HepG2 (cell line): ENCODE data around the gene SLC22A13. TPM values are rescaled to one million over a fixed set of nuclear protein-coding genes. Genes with fewer than 3 reads are reported as not detected.

ENCODE experiments used
- ATAC-seq: fragments of 200-7000 bp; cut with Tn5 transposase; 3 replicates; pipeline ENCODE4 v1.9.1; 2020; ENCODE audit warnings: mild to moderate bottlenecking, moderate library complexity
- BruUV-seq: library from RNA; stranded (reverse); fragments of 400-500 nt; replicated peaks from 2 replicates; lab custom pipeline; 2021; lab: Mats Ljungman, UMichigan
- CTCF ChIA-PET: fragments of 300-600 bp; formaldehyde crosslinking; extraction: SDS; loops from one replicate; lab custom pipeline; 2021; ENCODE audit warnings: low total read pairs, inconsistent platforms, low intra/inter-chr PET ratio; lab: Yijun Ruan, JAX
- POLR2A ChIA-PET: fragments of 350-600 bp; sonication (Branson Sonifier 250); formaldehyde crosslinking; loops from one replicate; lab custom pipeline; 2020; ENCODE audit warnings: antibody characterized with exemption, inconsistent platforms; lab: Yijun Ruan, JAX
- DNase-seq: peaks from one replicate; pipeline ENCODE4 v3.0.0-alpha.2; 2015; ENCODE audit warnings: low spot score
- FAIRE-seq: peaks from 3 replicates; lab custom pipeline; 2011; peaks lifted over from hg19 to GRCh38; lab: Jason Lieb, UNC
- H2AFZ ChIP-seq: one replicate; pipeline ENCODE4 v1.6.1; 2011; ENCODE audit warnings: low read length, inconsistent platforms
- H3K27ac ChIP-seq: fragments of 300-600 bp; 3 replicates; pipeline ENCODE4 v1.8.0; 2011; ENCODE audit warnings: mixed run types, mild to moderate bottlenecking, mixed read lengths, low read length, inconsistent platforms; ENCODE audit not compliant: insufficient read depth; ENCODE audit errors: extremely low read length
- H3K27me3 ChIP-seq, 2 experiments: fragments of 200-600 bp in 1 of 2; 2 replicates in 1 of 2; 3 replicates in 1 of 2; pipeline versions ENCODE4 v1.6.0 to v1.8.0; 2011; ENCODE audit warnings: low read length in 2 of 2, mild to moderate bottlenecking in 2 of 2, moderate library complexity in 2 of 2, inconsistent platforms in 1 of 2; ENCODE audit not compliant: insufficient read depth in 2 of 2, control insufficient read depth in 1 of 2
- H3K36me3 ChIP-seq, 2 experiments: fragments of 200-600 bp in 1 of 2; replicated peaks in 1 of 2; 2 replicates in 1 of 2; 3 replicates in 1 of 2; pipeline versions ENCODE4 v1.5.1 to v1.8.0; 2011; ENCODE audit warnings: low read length in 2 of 2, inconsistent platforms in 1 of 2; ENCODE audit not compliant: insufficient read depth in 2 of 2, control insufficient read depth in 1 of 2
- H3K4me1 ChIP-seq: 2 replicates; pipeline ENCODE4 v1.5.1; 2012; ENCODE audit warnings: low read length, inconsistent platforms; ENCODE audit not compliant: insufficient read depth
- H3K4me2 ChIP-seq: 2 replicates; pipeline ENCODE4 v1.6.0; 2011; ENCODE audit warnings: low read depth, low read length, inconsistent platforms
- H3K4me3 ChIP-seq, 3 experiments: fragments of 200-600 bp in 1 of 3; sonication (generic), shearing (Covaris generic) in 1 of 3; replicated peaks in 1 of 3; 2 replicates each; pipeline ENCODE4 v1.5.1; 2011 to 2016; ENCODE audit warnings: low read length in 3 of 3, inconsistent platforms in 2 of 3, low read depth in 2 of 3, mild to moderate bottlenecking in 2 of 3, control low read depth in 1 of 3, mixed read lengths in 1 of 3; ENCODE audit not compliant: insufficient read depth in 1 of 3
- H3K79me2 ChIP-seq: one replicate; pipeline ENCODE4 v1.6.1; 2011; ENCODE audit warnings: low read length, inconsistent platforms; ENCODE audit not compliant: insufficient read depth
- H3K9ac ChIP-seq: 2 replicates; pipeline ENCODE4 v1.6.0; 2011; ENCODE audit warnings: mild to moderate bottlenecking, low read depth, low read length, inconsistent platforms; ENCODE audit not compliant: insufficient read depth
- H3K9me3 ChIP-seq: 2 replicates; pipeline ENCODE4 v1.5.1; 2012; ENCODE audit warnings: mild to moderate bottlenecking, low read length
- H4K20me1 ChIP-seq: 2 replicates; pipeline ENCODE4 v1.6.0; 2011; ENCODE audit warnings: inconsistent platforms, mild to moderate bottlenecking, low read length, moderate library complexity; ENCODE audit not compliant: insufficient read depth
- ELF4 ChIP-seq: sonication (generic); formaldehyde crosslinking; IDR thresholded peaks from 2 replicates; pipeline ENCODE4 v1.5.0; 2020; ENCODE audit warnings: missing genetic modification reagents, mild to moderate bottlenecking, moderate library complexity, borderline replicate concordance
- RAD21 ChIP-seq: fragments of 450-650 bp; formaldehyde crosslinking; IDR thresholded peaks from 2 replicates; pipeline ENCODE4 v1.5.0; 2020; ENCODE audit warnings: mild to moderate bottlenecking
- SOX5 ChIP-seq: IDR thresholded peaks from 2 replicates; pipeline ENCODE4 v1.6.1; 2016; ENCODE audit warnings: borderline replicate concordance
- ZNF224 ChIP-seq: sonication (generic); formaldehyde crosslinking; IDR thresholded peaks from 2 replicates; pipeline ENCODE4 v1.5.0; 2020; ENCODE audit warnings: mild to moderate bottlenecking, missing genetic modification reagents
- ZNF569 ChIP-seq: sonication (generic); formaldehyde crosslinking; IDR thresholded peaks from 2 replicates; pipeline ENCODE4 v1.5.0; 2020; ENCODE audit warnings: mild to moderate bottlenecking, missing genetic modification reagents, moderate library complexity, borderline replicate concordance
- ZNF589 ChIP-seq: sonication (generic); formaldehyde crosslinking; conservative IDR thresholded peaks from 2 replicates; pipeline ENCODE4 v1.8.0; 2022; ENCODE audit warnings: mild to moderate bottlenecking, moderate library complexity, missing genetic modification reagents
- ZNF75D ChIP-seq: sonication (generic); formaldehyde crosslinking; IDR thresholded peaks from 2 replicates; pipeline ENCODE4 v1.8.1; 2023; ENCODE audit warnings: missing genetic modification reagents, mild to moderate bottlenecking, borderline replicate concordance
- WGBS: methylation state at CpG from one replicate; pipeline ENCODE4 v1.1.6; 2017; ENCODE audit warnings: low lambda C conversion rate; 5-methylcytosine and 5-hydroxymethylcytosine counted together
- in situ Hi-C: cut with HindIII; loops from 2 replicates; pipeline ENCODE4 v1.10.0; 2017; ENCODE audit warnings: low pct_unique_long_range_greater_than_20kb; ENCODE audit not compliant: extremely low pct_ligation_motif_present
- intact Hi-C: fragments of 100-400 bp; cut with micrococcal nuclease; formaldehyde crosslinking; loops from one replicate; pipeline ENCODE4 v1.10.0; 2022; ENCODE audit not compliant: unreplicated experiment
- polyA plus RNA-seq, 8 experiments: library from polyadenylated mRNA; depleted of rRNA in 3 of 8; stranded (reverse) in 7 of 8; unstranded in 1 of 8; fragments of >200 nt; fragmentation: Illumina TruSeq in 4 of 8; extraction: Trizol in 4 of 8; gene quantifications; 2 replicates each; pipeline versions ENCODE4 v1.2.1 to v1.2.3, GENCODE V29; 2011 to 2016; ENCODE audit warnings: low read depth in 4 of 8, missing spikeins in 1 of 8, mixed read lengths in 1 of 8; ENCODE audit not compliant: insufficient read depth in 1 of 8
- total RNA-seq, 5 experiments: library from RNA; depleted of rRNA; stranded (reverse); fragments of >200 nt; fragmentation: Illumina TruSeq; extraction: Trizol; gene quantifications; 2 replicates each; pipeline ENCODE4 v1.2.3, GENCODE V29; 2016; ENCODE audit warnings: low read depth in 1 of 5
- TF ChIP-seq, protein P1 (sequence below): sonication (generic); formaldehyde crosslinking; IDR thresholded peaks from 2 replicates; pipeline ENCODE4 v1.8.1; 2023; ENCODE audit warnings: missing genetic modification reagents, mild to moderate bottlenecking, borderline replicate concordance
- TF ChIP-seq, protein P2 (sequence below): sonication (generic); formaldehyde crosslinking; IDR thresholded peaks from 2 replicates; pipeline ENCODE4 v1.5.1; 2020; ENCODE audit warnings: mild to moderate bottlenecking, missing genetic modification reagents, moderate library complexity

Gene SLC22A13
- total and polyA plus RNA-seq, 2 of the 13 experiments (the other 11 are each of a cell fraction or from before 2014, with no cell fraction given): 0.20 TPM; not detected in 1

DNA sequence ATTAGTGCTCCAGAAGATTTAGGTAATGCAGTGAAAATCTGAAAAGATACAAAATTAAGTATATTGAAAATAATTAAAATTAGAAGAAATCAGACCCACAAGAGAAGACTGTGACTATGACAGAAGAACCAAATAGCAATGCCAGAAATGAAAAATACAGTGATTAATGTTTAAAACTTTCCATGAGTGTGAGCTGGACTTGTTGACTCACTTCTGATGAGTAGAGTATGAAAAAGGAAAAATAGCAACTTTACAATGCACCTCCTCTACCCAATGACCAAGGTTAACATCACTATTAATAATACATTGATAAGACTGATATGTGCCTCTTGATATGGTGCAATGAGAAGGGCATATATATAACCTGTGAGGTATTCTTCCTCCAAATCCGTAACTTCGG is 39.3 kb upstream of the SLC22A13 start:
- ChIA-PET POLR2A (no interaction called here), CTCF (no interaction called here)
- Histone ChIP-seq H3K4me3 (no peak overlapping the region), H3K9me3 (no peaks in the 10 kb centered on the region), H4K20me1 (no peaks in the 10 kb centered on the region; the same call in 1 of the 2 replicates), H3K9ac (no peak overlapping the region), H2AFZ (no peak overlapping the region), H3K36me3 (peaks cover 9 to 44% of the 10 kb centered on the region in 2 experiments), H3K4me2 (no peak overlapping the region), H3K27ac (no peak overlapping the region), H3K4me1 (no peaks in the 10 kb centered on the region), H3K27me3 (no peaks in the 10 kb centered on the region), H3K79me2 (no peaks in the 10 kb centered on the region)
- no peak for FAIRE-seq
- in situ Hi-C loops (no loop called here), intact Hi-C loops (no loop called here)
- WGBS: 94% methylated on average over 2 of the region's 2 CpGs
- no peak for DNase-seq
- no peak for ATAC-seq
- BruUV-seq: TSS peak; percentile 33
- no peak for TF ChIP-seq ZNF75D (CRISPR knock-in tag)
- TF ChIP-seq SOX5 (CRISPR knock-in tag): no peak
- TF ChIP-seq, protein P1, sequence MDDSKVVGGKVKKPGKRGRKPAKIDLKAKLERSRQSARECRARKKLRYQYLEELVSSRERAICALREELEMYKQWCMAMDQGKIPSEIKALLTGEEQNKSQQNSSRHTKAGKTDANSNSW: no peak
- no peak for TF ChIP-seq ELF4 (CRISPR knock-in tag)
- TF ChIP-seq ZNF224 (CRISPR knock-in tag): no peak
- no peak for TF ChIP-seq RAD21 (CRISPR knock-in tag)
- no peak for TF ChIP-seq ZNF589 (CRISPR knock-in tag)
- TF ChIP-seq ZNF569 (CRISPR knock-in tag): no peak
- TF ChIP-seq, protein P2, sequence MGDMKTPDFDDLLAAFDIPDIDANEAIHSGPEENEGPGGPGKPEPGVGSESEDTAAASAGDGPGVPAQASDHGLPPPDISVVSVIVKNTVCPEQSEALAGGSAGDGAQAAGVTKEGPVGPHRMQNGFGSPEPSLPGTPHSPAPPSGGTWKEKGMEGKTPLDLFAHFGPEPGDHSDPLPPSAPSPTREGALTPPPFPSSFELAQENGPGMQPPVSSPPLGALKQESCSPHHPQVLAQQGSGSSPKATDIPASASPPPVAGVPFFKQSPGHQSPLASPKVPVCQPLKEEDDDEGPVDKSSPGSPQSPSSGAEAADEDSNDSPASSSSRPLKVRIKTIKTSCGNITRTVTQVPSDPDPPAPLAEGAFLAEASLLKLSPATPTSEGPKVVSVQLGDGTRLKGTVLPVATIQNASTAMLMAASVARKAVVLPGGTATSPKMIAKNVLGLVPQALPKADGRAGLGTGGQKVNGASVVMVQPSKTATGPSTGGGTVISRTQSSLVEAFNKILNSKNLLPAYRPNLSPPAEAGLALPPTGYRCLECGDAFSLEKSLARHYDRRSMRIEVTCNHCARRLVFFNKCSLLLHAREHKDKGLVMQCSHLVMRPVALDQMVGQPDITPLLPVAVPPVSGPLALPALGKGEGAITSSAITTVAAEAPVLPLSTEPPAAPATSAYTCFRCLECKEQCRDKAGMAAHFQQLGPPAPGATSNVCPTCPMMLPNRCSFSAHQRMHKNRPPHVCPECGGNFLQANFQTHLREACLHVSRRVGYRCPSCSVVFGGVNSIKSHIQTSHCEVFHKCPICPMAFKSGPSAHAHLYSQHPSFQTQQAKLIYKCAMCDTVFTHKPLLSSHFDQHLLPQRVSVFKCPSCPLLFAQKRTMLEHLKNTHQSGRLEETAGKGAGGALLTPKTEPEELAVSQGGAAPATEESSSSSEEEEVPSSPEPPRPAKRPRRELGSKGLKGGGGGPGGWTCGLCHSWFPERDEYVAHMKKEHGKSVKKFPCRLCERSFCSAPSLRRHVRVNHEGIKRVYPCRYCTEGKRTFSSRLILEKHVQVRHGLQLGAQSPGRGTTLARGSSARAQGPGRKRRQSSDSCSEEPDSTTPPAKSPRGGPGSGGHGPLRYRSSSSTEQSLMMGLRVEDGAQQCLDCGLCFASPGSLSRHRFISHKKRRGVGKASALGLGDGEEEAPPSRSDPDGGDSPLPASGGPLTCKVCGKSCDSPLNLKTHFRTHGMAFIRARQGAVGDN (CRISPR knock-in tag): no peak
